ENCODE results near the gene EPN2. TPM values are rescaled to one million over a fixed set of nuclear protein-coding genes. Genes with fewer than 3 reads are reported as not detected.

The EPN2 gene
- total RNA-seq, 4 donors from 2014 or later = 18.9 to 31.8 (median 26.2) TPM

DNA sequence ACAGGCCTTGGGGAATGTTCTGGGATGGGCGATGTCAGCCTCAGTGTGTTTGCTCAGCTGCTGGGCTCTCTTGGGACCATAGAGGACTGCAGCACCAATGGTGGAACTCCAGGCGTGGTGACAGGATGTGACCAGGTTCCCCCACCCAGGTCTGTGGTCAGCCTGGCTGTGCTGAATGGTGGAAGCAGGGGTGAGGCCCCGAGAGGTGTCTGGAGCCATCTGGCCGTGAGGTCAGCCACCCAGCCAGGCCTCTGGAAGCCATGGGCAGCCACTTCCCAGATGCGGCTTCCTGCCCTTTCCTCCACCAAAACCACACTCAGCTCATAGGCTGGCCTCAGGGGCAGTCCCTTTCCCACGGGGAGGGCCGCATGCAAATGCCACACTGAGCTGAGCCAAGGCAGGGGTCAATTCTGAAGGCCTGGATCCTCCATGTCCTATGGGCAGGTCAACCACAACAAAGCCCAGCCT lies 133.4 kb downstream of the EPN2 start:
- Histone ChIP-seq H3K36me3 (no peaks in the 10 kb centered on the region), H3K27ac (no peak overlapping the region), H3K9me3 (no peaks in the 10 kb centered on the region), H3K4me3 (no peak overlapping the region), H3K4me1 (no peaks in the 10 kb centered on the region), H3K27me3 (no peaks in the 10 kb centered on the region)
- intact Hi-C loops (cut with DNase I; ENCODE audit: low total_unique reads) (loop anchor here (10.0 kb wide), 1 partner anchor 164 kb away; the partner anchor contains the start of gene SLC47A1), in situ Hi-C loops (cut with MboI; ENCODE audit: low sequenced_read_pairs in 4 of 4) (loop anchor here (25.0 kb wide), 2 partner anchors 267 to 392 kb away; partner anchors contain the start of gene ALDH3A2 (in 1 of the 4))
- no peak for TF ChIP-seq POLR2A (IDR thresholded peaks at IDR 0.05)
- TF ChIP-seq, protein P1, sequence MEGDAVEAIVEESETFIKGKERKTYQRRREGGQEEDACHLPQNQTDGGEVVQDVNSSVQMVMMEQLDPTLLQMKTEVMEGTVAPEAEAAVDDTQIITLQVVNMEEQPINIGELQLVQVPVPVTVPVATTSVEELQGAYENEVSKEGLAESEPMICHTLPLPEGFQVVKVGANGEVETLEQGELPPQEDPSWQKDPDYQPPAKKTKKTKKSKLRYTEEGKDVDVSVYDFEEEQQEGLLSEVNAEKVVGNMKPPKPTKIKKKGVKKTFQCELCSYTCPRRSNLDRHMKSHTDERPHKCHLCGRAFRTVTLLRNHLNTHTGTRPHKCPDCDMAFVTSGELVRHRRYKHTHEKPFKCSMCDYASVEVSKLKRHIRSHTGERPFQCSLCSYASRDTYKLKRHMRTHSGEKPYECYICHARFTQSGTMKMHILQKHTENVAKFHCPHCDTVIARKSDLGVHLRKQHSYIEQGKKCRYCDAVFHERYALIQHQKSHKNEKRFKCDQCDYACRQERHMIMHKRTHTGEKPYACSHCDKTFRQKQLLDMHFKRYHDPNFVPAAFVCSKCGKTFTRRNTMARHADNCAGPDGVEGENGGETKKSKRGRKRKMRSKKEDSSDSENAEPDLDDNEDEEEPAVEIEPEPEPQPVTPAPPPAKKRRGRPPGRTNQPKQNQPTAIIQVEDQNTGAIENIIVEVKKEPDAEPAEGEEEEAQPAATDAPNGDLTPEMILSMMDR (IDR thresholded peaks at IDR 0.05 in 4 of 5, conservative IDR thresholded peaks at IDR 0.05 in 1 of 5) = no peak
- peak; percentile 36 to 56 for ATAC-seq
- DNase-seq = no peak

DNA sequence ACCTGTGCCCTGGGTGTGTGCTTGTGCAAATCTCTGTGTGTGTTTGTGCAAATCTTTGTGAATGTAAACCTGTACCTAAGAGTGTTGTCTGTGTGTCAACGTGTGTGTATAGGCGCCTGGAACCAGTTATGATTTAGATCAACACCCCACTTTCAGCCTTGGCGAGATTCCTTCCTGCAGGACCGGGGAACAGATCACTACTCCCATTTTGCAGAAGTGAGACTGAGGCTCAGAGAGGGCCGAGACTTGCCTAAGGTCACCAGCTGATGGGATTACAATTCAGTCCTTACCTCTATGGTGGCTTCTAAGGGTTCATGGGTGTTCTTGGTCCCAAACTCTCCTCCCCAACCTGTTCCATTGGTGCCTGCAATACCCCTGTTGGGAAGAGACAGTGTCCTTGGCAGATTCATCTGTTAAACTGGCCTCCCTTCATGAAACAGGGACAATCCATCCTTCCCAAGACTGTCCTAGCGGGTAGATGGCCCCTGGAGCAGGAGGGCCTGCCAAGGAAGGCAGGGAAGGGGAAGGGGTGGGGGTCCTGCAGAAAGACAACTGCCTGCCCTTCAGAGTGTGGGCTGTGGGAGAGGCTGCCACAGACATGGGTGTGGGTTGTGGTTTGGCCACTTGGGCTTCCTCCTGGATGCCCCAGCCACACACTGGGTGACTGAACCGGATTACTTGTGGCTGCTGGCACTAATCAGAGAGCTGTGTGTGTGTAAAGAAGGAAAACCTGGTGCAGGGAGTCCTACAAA lies 134.3 kb downstream of the EPN2 start:
- in situ Hi-C loops (cut with MboI; ENCODE audit: low sequenced_read_pairs in 4 of 4) = loop anchor here (25.0 kb wide), 2 partner anchors 266 to 391 kb away; partner anchors contain the start of gene ALDH3A2 (in 1 of the 4)
- intact Hi-C loops (cut with DNase I; ENCODE audit: low total_unique reads) = loop anchor here (10.0 kb wide), 1 partner anchor 163 kb away; the partner anchor contains the start of gene SLC47A1
- no peak overlapping the region for H3K27ac ChIP-seq

DNA sequence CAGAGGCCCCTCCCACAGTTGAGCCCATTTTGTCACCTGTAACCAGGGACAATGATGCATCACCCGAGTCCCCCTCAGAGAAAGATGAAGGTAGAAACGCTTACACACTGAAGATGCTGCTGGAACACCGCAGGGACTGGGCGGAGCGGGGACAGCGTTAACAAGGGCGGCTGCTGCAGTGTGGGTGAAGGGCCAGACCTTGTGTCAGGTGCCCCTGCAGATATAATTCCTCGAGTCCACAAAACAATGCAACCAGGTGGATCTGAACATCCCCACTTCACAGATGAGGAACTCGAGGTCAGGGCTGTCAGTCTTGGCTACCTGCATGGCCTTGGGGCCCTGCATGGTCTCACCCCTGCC lies 134.8 kb downstream of the EPN2 start:
- TF ChIP-seq, protein P1 (IDR thresholded peaks at IDR 0.05 in 4 of 5, conservative IDR thresholded peaks at IDR 0.05 in 1 of 5) = no peak
- TF ChIP-seq POLR2A (IDR thresholded peaks at IDR 0.05) = no peak
- DNase-seq (no peak), ATAC-seq (no peak)
- no peaks in the 10 kb centered on the region for H3K27me3 ChIP-seq
- H3K27ac ChIP-seq = no peak overlapping the region
- in situ Hi-C loops (cut with MboI; ENCODE audit: low sequenced_read_pairs in 4 of 4) = loop anchor here (25.0 kb wide), 2 partner anchors 265 to 390 kb away; partner anchors contain the start of gene ALDH3A2 (in 1 of the 4)
- peaks cover 3 to 5% of the 10 kb centered on the region in 2 donors for H3K4me1 ChIP-seq
- H3K9me3 ChIP-seq = no peaks in the 10 kb centered on the region
- no peaks in the 10 kb centered on the region for H3K36me3 ChIP-seq
- H3K4me3 ChIP-seq = no peak overlapping the region
- intact Hi-C loops (cut with DNase I; ENCODE audit: low total_unique reads) = loop anchor here (10.0 kb wide), 1 partner anchor 163 kb away; the partner anchor contains the start of gene SLC47A1

More for the DNA sequence above, 134.3 kb downstream of the EPN2 start:
- Histone ChIP-seq H3K4me3 (no peak overlapping the region), H3K36me3 (no peaks in the 10 kb centered on the region), H3K4me1 (no peaks in the 10 kb centered on the region), H3K27me3 (no peaks in the 10 kb centered on the region), H3K9me3 (no peaks in the 10 kb centered on the region)
- no peak for DNase-seq
- TF ChIP-seq POLR2A (IDR thresholded peaks at IDR 0.05) = no peak
- TF ChIP-seq, protein P1 (IDR thresholded peaks at IDR 0.05 in 4 of 5, conservative IDR thresholded peaks at IDR 0.05 in 1 of 5) = no peak
- ATAC-seq = no peak

DNA sequence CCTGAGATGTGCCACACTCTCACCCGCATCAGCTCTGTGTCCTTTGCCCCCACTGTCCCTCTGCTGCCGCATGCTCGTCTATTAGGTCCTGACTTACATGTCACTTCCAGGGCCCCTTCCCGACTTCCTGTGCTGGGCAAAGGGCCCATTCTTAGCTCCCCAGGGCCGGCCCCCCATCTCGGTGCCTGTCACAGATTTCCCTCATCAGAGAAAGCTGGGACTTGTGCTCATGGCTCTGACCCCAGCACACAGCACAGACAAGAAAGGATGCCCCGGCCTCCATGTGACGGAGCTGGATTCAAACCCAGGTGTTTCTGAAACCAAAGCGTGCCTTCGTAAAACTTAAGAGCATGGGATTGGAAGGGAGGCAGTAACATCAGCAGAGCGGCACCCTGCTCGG lies 135.3 kb downstream of the EPN2 start:
- H3K9me3 ChIP-seq = no peaks in the 10 kb centered on the region
- intact Hi-C loops (cut with DNase I; ENCODE audit: low total_unique reads) (loop anchor here (10.0 kb wide), 1 partner anchor 162 kb away; the partner anchor contains the start of gene SLC47A1), in situ Hi-C loops (cut with MboI; ENCODE audit: low sequenced_read_pairs in 4 of 4) (loop anchor here (25.0 kb wide), 2 partner anchors 265 to 390 kb away; partner anchors contain the start of gene ALDH3A2 (in 1 of the 4))
- H3K4me1 ChIP-seq = peaks cover 7 to 8% of the 10 kb centered on the region in 2 donors
- no peak for DNase-seq
- H3K27ac ChIP-seq = no peak overlapping the region
- H3K4me3 ChIP-seq = no peak overlapping the region
- ATAC-seq = no peak
- no peaks in the 10 kb centered on the region for H3K36me3 ChIP-seq
- no peak for TF ChIP-seq POLR2A (IDR thresholded peaks at IDR 0.05)
- TF ChIP-seq, protein P1 (IDR thresholded peaks at IDR 0.05 in 4 of 5, conservative IDR thresholded peaks at IDR 0.05 in 1 of 5) = no peak
- H3K27me3 ChIP-seq = no peaks in the 10 kb centered on the region
